ENCODE results near the gene ORC6. TPM values are rescaled to one million over a fixed set of nuclear protein-coding genes. Genes with fewer than 3 reads are reported as not detected.

The ORC6 gene
- total RNA-seq, 8 experiments from 2014 or later, result 2.8 to 39.8 (median 5.9) TPM

DNA sequence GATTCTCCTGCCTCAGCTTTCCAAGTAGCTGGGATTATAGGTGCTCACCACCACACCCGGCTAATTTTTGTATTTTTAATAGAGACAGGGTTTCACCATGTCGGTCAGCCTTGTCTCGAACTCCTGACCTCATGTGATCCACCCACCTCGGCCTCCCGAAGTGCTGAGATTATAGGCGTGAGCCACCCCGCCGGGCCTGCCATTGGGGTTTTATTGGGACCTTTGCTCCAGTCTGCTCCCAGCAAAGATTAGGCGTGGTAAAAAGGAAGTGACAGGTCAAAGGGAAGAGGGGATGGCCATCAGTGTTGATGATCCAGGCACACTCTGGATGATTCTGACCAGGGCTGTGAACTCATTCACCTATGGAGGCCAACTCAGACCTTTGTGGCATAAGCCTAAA, 38.2 kb downstream of the ORC6 start:
- no peak overlapping the region for H3K4me3 ChIP-seq
- in situ Hi-C loops (cut with MboI; ENCODE audit: low pct_unique_long_range_greater_than_20kb in 2 of 9, low sequenced_read_pairs in 9 of 9, unreplicated experiment in 9 of 9), result no loop called here
- H3K4me1 ChIP-seq (replicated peaks in 1 of 2), result no peaks in the 10 kb centered on the region
- no peak for ATAC-seq (replicated peaks in 6 of 8)
- no peak overlapping the region for H3K27ac ChIP-seq
- WGBS, 10 experiments, result 52 to 100% (median 88%) methylated on average over 2 to 9 of the region's 9 CpGs; no CpG with 5 or more reads in 4 of the 10 experiments

DNA sequence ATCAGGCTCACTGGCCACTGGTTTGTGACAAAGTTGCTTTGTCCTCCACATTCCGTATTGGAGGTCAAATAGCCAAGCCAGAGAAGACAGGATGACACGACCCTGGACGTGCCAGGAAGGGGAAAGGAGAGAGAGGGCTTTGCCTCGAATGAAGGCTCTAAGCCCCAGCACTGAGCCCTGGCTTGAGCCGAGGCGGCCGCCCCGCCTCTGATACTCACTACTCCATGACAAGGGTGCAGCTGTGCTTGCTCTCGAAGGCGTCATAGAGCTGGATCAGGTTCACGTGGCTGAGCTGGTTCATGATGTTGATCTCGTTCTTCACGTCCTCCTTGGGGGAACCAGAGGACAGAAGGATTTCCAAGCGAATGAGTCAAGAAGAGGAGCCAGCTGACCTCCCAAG, 39.3 kb downstream of the ORC6 start:
- WGBS, 10 experiments, result 39 to 100% (median 75%) methylated on average over 1 to 12 of the region's 14 CpGs
- no peaks in the 10 kb centered on the region for H3K4me1 ChIP-seq (replicated peaks in 1 of 2)
- no peak for ATAC-seq (replicated peaks in 6 of 8)
- in situ Hi-C loops (cut with MboI; ENCODE audit: low pct_unique_long_range_greater_than_20kb in 2 of 9, low sequenced_read_pairs in 9 of 9, unreplicated experiment in 9 of 9), result no loop called here
- no peak overlapping the region for H3K4me3 ChIP-seq
- H3K27ac ChIP-seq, result no peak overlapping the region

DNA sequence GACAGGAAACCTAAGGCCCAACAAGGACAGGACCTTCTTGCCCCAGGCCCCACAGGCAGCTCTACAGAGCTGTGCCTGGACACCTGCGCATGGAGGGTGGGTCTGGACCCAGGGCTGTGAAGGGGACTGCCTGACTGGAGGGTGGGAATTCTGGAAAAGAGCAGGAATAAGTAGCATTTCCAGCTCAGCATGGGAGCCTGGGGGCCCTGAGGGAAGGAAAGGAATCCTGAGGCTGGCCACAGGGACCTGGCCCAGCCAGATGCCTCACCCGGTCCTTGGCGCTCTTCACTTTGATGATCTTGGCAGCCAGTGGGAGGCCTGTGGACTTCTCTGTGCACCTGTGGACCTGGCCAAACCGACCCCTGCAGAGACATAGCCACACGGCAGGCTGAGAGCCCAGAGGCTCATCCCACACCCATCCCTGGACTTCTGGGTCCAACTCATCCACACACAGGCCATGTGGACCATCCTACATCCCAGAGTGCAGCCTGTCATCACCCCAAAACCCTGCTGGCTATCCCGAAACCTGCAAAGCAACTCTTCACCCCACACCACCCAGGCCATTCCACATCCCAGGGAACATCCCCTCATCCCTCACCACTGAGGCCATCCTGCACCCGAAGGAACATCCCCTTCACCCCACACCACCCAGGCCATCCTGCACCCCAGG, 40.0 kb downstream of the ORC6 start:
- no peak for ATAC-seq (replicated peaks in 6 of 8)
- in situ Hi-C loops (cut with MboI; ENCODE audit: low pct_unique_long_range_greater_than_20kb in 2 of 9, low sequenced_read_pairs in 9 of 9, unreplicated experiment in 9 of 9), result no loop called here
- 20 to 87% (median 63%) methylated on average over 1 to 3 of the region's 7 CpGs; no CpG with 5 or more reads in 5 of the 10 experiments for WGBS, 10 experiments

DNA sequence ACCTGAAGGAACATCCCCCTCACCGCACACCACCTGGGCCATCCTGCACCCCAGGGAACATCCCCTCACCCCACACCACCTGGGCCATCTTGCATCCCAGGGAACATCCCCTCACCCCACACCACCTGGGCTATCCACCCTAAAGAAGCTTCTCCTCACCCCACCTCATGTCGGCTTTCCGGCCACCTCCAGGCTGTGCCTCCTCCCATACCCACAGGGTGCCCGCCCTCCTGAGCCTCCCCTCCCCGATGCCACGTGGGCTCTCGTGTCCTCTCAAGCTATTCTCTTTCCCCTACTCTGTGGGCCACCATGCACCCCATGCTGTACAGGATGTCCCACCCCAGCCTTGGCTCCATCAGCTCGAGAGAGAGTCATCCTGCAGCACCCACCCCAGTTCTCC, 40.7 kb downstream of the ORC6 start:
- WGBS, 10 experiments, result 50 to 53% methylated on average over 1 to 3 of the region's 8 CpGs; no CpG with 5 or more reads in 8 of the 10 experiments
- no peak for ATAC-seq (replicated peaks in 6 of 8)
- Histone ChIP-seq H3K27ac (no peak overlapping the region), H3K4me1 (replicated peaks in 1 of 2) (no peaks in the 10 kb centered on the region), H3K4me3 (no peak overlapping the region)
- in situ Hi-C loops (cut with MboI; ENCODE audit: low pct_unique_long_range_greater_than_20kb in 2 of 9, low sequenced_read_pairs in 9 of 9, unreplicated experiment in 9 of 9), result no loop called here

More for the DNA sequence above, 40.0 kb downstream of the ORC6 start:
- Histone ChIP-seq H3K4me1 (replicated peaks in 1 of 2) (no peaks in the 10 kb centered on the region), H3K4me3 (no peak overlapping the region), H3K27ac (no peak overlapping the region)

DNA sequence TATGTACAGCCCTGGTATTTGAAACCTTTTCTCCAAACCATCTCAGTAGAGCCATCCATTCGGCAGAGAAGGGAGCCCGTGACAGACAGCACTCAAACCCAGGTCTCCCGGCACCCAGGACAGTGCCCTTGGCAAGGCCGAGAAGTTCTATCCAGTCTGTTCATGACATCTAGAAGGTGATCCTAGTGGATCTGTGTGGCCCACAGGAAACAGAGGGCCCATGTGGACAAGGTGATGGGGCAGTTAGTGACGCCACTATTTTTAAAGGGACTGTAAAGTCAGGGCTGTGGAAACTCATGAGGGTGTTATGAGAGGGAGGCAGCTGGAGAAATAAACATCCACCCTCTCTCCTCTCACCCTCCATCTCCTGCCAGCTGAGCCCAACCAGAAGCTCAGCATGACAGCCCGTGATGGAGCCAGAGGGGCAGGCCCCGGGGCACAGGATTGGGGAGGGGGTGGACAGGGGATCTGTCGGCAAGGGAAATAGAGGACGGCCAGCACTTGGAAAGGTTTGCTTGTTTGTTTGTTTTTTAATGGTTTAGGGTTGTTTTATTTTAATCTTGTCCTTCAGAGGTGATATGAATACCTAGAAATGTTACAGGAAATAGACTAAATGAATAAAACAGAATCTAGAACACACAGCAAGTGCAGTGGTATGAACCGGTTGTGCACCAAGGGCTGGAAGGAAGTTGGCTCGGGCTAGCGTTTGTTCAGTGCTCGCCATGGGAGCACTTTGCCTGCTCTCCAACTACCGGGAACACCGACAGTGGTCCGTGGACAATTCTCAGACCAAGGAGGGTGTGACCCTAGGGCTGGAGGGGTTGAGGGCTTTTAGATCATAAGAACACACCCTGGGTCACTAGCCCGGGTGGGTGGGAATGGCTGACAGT, 41.6 kb downstream of the ORC6 start:
- WGBS, 10 experiments, result 60 to 100% (median 97%) methylated on average over 1 to 11 of the region's 17 CpGs; no CpG with 5 or more reads in 1 of the 10 experiments
- peak in 1 of 8 experiments; percentile 43 for ATAC-seq (replicated peaks in 6 of 8)
- Histone ChIP-seq H3K4me1 (replicated peaks in 1 of 2) (no peaks in the 10 kb centered on the region), H3K27ac (no peak overlapping the region), H3K4me3 (no peak overlapping the region)
- in situ Hi-C loops (cut with MboI; ENCODE audit: low pct_unique_long_range_greater_than_20kb in 2 of 9, low sequenced_read_pairs in 9 of 9, unreplicated experiment in 9 of 9), result no loop called here

DNA sequence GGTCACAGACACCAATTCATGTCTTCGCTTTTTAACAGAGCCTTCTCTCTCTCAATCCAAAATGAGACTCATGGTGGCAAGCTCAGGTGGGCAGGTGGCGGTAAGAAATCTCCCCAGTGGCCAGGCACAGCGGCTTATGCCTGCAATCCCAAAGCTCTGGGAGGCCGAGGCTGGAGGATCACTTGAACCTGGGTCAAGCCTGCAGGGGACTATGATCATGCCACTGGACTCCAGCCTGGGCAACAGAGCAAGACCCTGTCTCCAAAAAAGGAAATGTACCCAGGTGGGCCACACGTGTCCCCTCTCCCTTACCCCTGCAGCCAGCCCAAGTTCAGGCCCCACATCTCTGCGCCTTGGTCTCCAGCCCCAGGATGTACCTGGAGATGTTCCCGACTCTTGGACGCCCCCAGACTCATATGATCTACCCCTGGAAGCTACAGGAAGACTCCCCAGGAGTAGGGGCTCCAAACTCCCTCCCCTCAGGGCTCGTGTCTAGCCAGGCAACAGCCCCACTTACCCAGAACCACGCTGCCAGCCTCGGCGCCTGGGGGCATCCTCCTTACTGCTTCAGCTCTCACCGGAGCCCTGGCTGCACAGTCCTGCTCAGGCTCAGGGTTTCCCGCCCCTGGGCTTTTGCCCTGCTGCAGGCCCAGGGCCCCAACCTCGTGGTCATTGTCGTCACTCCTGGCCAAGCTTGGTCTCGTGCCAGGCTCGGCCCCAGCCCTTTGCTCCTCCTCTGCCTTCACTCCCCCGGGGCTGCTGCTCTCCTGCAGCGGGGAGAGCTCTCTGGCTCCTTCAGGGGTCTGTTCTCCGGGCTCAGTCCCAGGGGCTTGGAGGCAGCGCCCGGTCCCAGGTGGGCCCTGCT, 42.5 kb downstream of the ORC6 start:
- no peaks in the 10 kb centered on the region for H3K4me1 ChIP-seq (replicated peaks in 1 of 2)
- no peak overlapping the region for H3K27ac ChIP-seq
- 20 to 100% (median 63%) methylated on average over 1 to 4 of the region's 23 CpGs; no CpG with 5 or more reads in 6 of the 10 experiments for WGBS, 10 experiments
- no peak overlapping the region for H3K4me3 ChIP-seq
- in situ Hi-C loops (cut with MboI; ENCODE audit: low pct_unique_long_range_greater_than_20kb in 2 of 9, low sequenced_read_pairs in 9 of 9, unreplicated experiment in 9 of 9), result no loop called here
- peak in 4 of 8 experiments; percentile 16 to 71 (median 42) for ATAC-seq (replicated peaks in 6 of 8)

DNA sequence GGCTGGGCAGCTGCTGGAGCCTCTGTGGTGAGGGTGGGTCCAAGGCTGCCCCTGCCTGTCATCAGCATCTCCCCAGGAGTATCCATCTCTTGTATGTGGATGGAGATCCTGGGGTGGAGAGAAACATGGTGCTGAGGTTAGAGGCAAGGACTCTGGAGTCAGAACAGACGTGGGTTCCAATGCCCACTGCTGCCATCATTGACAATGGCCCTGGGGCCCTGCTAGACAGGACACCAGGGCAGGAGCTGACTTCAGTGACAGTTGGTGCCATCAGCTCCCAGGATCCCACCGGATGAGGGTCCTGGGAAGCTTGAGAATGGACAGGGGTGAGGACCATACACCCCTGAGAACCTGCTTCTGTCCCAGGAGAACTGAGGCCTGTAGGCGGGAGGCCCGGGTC, 43.1 kb downstream of the ORC6 start:
- no peak for ATAC-seq (replicated peaks in 6 of 8)
- 60 to 100% (median 79%) methylated on average over 1 to 3 of the region's 4 CpGs; no CpG with 5 or more reads in 5 of the 10 experiments for WGBS, 10 experiments

DNA sequence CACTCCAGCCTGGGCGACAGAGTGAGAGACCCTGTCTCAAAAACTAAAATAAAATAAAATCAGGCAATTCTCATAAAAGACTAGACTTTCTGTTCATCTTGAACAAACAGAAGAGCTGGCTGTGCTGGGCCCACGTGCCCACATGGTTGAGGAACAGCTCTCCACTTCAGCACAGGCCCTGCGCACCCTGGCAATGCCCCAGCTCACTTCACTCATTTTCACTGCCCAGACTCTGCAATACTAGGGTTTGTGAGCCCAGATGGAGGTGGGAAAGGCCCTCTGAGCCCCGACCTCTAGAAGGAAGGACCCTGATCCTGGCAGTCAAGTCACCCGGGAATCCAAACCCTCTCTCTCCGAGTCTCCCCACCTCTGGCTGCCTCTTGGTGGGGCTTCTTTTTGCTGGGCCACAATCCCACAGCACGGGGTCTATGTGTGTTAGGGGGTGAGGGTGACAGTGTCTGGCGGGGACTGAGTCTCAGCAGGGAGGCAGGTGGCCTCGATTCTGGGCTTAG, 43.9 kb downstream of the ORC6 start:
- H3K27ac ChIP-seq, result no peak overlapping the region
- H3K4me1 ChIP-seq (replicated peaks in 1 of 2), result no peaks in the 10 kb centered on the region
- ATAC-seq (replicated peaks in 6 of 8), result no peak
- no peak overlapping the region for H3K4me3 ChIP-seq
- WGBS, 10 experiments, result 0 to 75% (median 51%) methylated on average over 1 to 5 of the region's 9 CpGs; no CpG with 5 or more reads in 5 of the 10 experiments
- in situ Hi-C loops (cut with MboI; ENCODE audit: low pct_unique_long_range_greater_than_20kb in 2 of 9, low sequenced_read_pairs in 9 of 9, unreplicated experiment in 9 of 9), result no loop called here

More for the DNA sequence above, 43.1 kb downstream of the ORC6 start:
- in situ Hi-C loops (cut with MboI; ENCODE audit: low pct_unique_long_range_greater_than_20kb in 2 of 9, low sequenced_read_pairs in 9 of 9, unreplicated experiment in 9 of 9), result no loop called here
- Histone ChIP-seq H3K27ac (no peak overlapping the region), H3K4me1 (replicated peaks in 1 of 2) (no peaks in the 10 kb centered on the region), H3K4me3 (no peak overlapping the region)

DNA sequence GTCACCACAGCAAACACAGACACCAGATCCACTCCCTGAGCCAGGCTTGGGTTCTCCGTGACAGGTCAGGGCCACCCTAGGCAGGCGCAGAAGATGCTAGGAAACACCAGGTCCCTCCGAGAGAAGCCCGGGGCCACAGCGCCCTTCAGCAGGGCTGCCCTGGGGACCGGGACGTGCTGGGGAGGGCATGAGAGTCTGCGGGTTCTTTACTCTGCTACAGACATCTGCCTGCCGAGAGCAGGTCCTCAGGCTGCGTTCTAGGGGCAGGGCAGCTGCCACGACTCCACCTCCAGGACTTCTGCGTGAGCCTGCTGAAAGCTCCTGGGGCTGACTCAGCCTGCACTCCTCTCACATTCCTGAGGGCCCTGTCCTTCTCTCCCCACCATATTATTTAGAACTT, 47.2 kb downstream of the ORC6 start:
- 0 to 100% (median 64%) methylated on average over 1 to 5 of the region's 12 CpGs; no CpG with 5 or more reads in 5 of the 10 experiments for WGBS, 10 experiments
- no peak overlapping the region for H3K27ac ChIP-seq
- H3K4me3 ChIP-seq, result no peak overlapping the region
- in situ Hi-C loops (cut with MboI; ENCODE audit: low pct_unique_long_range_greater_than_20kb in 2 of 9, low sequenced_read_pairs in 9 of 9, unreplicated experiment in 9 of 9), result no loop called here
- ATAC-seq (replicated peaks in 6 of 8), result no peak
- no peaks in the 10 kb centered on the region for H3K4me1 ChIP-seq (replicated peaks in 1 of 2)

DNA sequence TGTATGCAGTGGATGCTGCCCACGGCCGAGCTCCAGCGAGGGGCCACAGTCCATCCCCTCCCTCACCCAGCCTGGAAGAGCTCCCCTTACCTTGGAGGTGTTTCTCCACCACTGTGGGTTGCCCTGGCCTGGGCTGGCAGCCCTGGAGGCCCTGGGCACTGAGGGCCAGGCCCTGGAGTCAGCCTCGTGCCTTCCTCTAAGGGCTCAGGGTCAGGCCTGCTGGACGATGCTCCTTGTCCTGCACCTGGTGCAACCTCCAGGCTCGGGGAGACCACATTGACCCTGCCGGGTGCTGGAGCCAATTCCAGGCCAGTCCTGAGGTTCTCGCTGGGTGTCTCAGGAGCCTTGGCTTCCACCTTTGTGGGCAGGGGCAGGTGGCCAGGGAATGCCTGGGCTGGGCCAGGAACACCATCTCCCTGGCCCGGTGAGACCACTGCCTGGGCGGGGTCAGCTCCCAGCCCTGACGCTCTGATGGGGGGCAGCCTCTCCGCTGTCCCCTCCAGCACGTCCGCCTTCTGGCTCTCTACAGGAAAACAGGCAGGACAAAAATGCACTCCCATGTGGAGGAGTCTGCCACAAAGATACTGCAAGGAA, 48.3 kb downstream of the ORC6 start:
- H3K4me1 ChIP-seq (replicated peaks in 1 of 2), result peaks cover 0 to under 1% of the 10 kb centered on the region in 2 donors
- in situ Hi-C loops (cut with MboI; ENCODE audit: low pct_unique_long_range_greater_than_20kb in 2 of 9, low sequenced_read_pairs in 9 of 9, unreplicated experiment in 9 of 9), result no loop called here
- ATAC-seq (replicated peaks in 6 of 8), result no peak
- no peak overlapping the region for H3K4me3 ChIP-seq
- 0 to 90% (median 70%) methylated on average over 1 to 4 of the region's 14 CpGs; no CpG with 5 or more reads in 5 of the 10 experiments for WGBS, 10 experiments
- H3K27ac ChIP-seq, result no peak overlapping the region

DNA sequence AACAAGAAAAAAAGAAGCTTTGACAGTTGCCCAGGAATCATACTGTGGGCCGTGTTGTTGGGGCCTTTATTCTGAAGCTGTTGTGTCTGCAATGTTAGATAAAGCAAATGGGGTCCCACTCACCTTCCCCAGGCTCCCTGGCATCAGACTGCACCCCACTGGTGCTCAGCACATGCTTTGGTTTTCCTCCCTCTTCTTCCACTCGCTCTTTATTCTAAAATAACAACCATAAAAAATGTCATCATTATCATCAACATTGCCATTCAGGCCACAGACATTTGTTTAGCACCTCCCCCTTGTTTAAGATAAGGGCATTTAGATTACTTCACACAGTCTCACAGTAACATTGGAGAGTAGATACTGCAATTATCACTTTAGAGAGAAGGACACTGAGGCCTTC, 50.5 kb downstream of the ORC6 start:
- Histone ChIP-seq H3K4me1 (replicated peaks in 1 of 2) (peaks cover 0 to 2% of the 10 kb centered on the region in 2 donors), H3K27ac (no peak overlapping the region), H3K4me3 (no peak overlapping the region)
- ATAC-seq (replicated peaks in 6 of 8), result no peak
- WGBS, 10 experiments, result 0 to 100% (median 29%) methylated on average over 1 to 2 of the region's 2 CpGs; no CpG with 5 or more reads in 3 of the 10 experiments
- in situ Hi-C loops (cut with MboI; ENCODE audit: low pct_unique_long_range_greater_than_20kb in 2 of 9, low sequenced_read_pairs in 9 of 9, unreplicated experiment in 9 of 9), result no loop called here

DNA sequence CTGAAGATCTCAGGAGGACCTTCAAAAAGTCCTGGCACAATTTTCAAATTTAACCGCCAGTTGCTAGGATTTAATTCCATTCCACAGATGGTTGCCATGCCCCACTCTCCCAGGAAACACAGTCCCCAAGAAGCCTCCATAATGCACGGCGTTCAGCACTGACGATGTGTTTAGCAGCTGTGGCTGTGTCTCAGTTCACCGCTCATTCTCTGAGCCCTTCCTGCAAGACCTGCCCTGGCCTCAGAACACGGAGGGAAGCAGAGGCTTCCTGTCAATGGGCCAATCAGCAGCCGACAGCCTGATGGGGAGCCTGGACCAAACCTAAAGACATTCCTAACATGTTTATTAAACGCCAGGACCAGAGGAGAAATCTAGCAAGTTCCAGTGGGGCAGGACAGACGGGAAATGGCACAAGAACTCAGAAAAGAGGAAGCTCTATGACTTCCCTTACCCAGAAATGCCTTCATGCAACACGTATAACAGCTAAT, 53.8 kb downstream of the ORC6 start:
- H3K4me1 ChIP-seq (replicated peaks in 1 of 2), result peaks cover 0 to 7% of the 10 kb centered on the region in 2 donors
- no peak overlapping the region for H3K4me3 ChIP-seq
- ATAC-seq (replicated peaks in 6 of 8), result peak in 6 of 8 experiments; percentile 48 to 88 (median 79)
- in situ Hi-C loops (cut with MboI; ENCODE audit: low pct_unique_long_range_greater_than_20kb in 2 of 9, low sequenced_read_pairs in 9 of 9, unreplicated experiment in 9 of 9), result no loop called here
- no peak overlapping the region for H3K27ac ChIP-seq
- WGBS, 10 experiments, result 0 to 100% (median 68%) methylated on average over 1 to 6 of the region's 10 CpGs

All from motor neuron (in vitro differentiated cells).